HG03095 (cell line): ENCODE measurements around the gene NLK.

ENCODE experiments used
- ATAC-seq: cut with Tn5 transposase; IDR thresholded peaks from one replicate; pipeline ENCODE4 v1.9.1; 2021; ENCODE audit warnings: moderate library complexity; ENCODE audit not compliant: unreplicated experiment

Gene NLK

GRCh38 chr17:28039251-28039650 is 3.2 kb upstream of the NLK start:
- no peak for ATAC-seq

DNA sequence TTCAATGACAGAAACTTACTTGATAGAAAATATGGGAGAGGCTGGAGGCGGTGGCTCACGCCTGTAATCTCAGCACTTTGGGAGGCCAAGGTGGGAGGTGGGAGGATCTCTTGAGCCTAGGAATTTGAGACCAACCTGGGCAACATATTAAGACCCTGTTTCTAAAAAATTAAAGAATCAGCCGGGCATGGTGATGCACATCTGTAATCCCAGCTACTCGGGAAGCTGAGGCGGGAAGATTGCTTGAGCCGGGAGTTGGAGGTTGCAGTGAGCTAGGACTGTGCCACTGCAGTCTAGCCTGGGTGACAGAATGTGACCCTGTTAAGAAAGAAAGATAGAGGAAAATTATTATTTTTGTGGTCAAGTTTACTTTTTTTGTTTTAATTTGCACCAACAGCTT is 2.1 kb upstream of the NLK start:
- no peak for ATAC-seq

GRCh38 chr17:28041068-28041843 is 1.2 kb upstream of the NLK start:
- peak; percentile 84 for ATAC-seq

DNA sequence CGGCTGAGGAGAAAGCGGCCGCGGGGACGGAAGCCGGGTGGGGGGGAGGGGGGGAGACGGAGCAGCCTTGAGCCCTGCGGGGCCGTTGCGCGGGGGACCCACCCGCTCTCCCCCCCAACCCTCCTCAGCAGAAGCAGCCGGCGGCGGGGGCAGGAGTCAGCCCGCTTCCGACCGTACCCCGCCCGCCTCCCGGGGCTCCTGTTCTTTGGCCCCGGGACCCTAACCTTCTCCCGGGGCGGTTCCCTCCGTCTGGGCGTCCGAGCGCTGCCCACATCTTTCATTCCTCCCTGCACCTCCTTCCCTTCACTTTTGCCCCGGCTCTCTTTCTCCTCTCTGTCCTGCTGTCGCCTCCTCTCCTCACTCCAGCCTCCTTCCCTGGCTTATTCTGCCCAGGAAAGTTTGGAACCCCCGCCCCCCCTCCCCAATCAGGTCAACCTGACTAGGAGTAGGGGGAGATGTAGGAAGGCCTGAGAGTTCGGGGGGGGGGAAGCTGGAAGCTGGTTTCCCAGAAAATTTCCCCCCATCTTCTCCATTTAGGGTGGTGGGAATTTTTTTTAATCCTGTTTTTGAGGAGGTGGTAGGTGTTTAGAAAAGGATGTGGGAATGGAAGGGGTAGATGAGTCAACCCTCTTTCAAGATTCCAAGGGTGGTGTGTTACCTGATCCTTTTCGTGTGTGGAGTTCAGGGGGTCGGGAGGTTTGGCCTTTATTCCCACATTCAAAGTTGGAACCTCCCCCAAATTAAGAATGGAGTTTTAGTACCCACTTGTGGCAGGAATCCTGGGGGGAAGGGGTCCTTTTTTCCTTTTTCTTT is 427 bp upstream of the NLK start:
- peak; percentile 6 for ATAC-seq

DNA sequence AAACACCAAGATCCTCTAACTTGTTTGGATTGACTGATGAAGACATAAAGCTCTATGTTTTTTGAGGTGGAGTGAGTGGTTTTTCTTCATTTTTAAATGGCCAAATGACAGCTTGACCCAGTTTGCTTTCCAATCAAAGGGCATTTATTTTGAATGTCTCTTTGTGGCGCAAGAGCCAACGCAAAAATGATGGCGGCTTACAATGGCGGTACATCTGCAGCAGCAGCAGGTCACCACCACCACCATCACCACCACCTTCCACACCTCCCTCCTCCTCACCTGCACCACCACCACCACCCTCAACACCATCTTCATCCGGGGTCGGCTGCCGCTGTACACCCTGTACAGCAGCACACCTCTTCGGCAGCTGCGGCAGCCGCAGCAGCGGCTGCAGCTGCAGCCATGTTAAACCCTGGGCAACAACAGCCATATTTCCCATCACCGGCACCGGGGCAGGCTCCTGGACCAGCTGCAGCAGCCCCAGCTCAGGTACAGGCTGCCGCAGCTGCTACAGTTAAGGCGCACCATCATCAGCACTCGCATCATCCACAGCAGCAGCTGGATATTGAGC is 329 bp downstream of the NLK start:
- no peak for ATAC-seq

DNA sequence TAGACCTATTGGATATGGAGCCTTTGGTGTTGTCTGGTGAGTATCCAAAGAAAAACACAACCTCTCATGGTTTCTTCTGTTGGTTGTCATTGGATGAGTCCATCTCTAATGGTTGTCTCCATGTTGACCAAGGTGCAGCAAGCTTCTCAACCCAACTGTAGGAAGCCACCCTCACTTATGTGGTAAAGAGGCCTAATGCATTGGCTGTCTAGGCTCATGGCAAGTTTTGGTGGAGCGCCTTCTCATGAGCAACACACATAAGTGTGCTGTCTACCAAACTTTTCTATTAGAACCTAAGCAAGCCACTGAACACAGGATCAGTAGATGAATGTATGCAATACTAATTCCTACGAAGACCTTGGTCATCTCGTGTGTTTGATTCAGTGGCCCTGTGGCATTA is 819 bp downstream of the NLK start:
- ATAC-seq: no peak

- no peak for ATAC-seq
These were observed 1.3 kb downstream of the NLK start for GRCh38 chr17:28043741-28044140.

DNA sequence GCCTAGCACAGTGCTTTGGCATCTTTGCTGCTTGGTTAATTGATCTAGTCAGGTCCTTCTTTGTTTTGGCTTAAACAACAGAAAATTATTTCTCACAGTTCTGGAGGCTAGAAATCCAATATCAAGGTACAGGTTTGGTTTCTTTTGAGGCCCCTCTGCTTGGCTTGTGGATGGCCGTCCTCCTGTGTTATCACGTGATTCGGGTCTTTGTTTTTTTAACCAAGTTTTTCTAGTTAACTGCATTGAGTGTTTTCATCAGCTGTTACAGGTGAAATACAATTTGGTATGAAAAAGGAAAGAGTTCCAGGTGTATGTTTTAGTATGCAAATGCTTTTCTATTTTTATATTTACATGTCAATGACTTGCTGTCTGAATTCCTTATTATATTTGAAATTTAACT is 2.8 kb downstream of the NLK start:
- no peak for ATAC-seq

- ATAC-seq: no peak
These were observed 3.8 kb downstream of the NLK start for GRCh38 chr17:28046034-28046825.

- ATAC-seq: no peak
These were observed 5.3 kb downstream of the NLK start for GRCh38 chr17:28047806-28048205.

DNA sequence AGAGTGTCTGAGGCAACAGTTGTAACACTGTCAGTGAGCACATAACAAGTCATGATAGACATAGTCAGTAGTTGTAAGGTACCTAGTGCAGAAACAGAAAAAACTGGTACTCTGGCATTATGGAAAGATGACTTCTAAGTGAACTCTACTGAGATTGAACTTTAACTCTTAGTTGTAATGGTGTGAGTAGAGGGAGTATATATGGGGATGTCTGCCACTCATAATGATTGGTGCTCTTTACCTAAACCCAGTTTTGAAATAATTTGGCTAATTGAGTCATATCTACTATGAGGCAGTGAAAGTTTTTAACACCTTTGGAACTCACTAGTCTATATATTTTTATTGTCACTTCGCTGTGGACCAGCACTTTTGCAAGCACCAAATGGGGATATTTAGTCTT is 6.6 kb downstream of the NLK start:
- no peak for ATAC-seq

GRCh38 chr17:28053044-28053670 is 10.7 kb downstream of the NLK start:
- ATAC-seq: no peak

DNA sequence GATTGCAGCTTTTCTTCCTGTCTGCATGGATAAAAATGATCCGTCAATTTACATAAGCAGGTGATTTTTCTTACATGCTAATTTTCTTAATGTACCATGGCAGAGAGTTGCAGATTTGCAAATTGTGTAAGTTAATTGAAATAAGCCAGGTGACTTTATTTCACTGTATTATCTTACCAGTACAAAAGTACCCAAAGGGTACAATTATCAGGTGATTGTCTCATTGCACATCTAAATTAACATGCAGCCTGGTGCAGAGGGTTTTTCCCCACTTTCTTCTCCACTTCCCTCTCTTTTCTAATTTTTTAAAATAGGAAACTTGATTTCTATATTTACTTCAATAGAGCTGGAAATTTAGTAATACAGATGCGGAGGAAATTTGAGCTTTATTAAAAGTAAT is 11.2 kb downstream of the NLK start:
- ATAC-seq: no peak

DNA sequence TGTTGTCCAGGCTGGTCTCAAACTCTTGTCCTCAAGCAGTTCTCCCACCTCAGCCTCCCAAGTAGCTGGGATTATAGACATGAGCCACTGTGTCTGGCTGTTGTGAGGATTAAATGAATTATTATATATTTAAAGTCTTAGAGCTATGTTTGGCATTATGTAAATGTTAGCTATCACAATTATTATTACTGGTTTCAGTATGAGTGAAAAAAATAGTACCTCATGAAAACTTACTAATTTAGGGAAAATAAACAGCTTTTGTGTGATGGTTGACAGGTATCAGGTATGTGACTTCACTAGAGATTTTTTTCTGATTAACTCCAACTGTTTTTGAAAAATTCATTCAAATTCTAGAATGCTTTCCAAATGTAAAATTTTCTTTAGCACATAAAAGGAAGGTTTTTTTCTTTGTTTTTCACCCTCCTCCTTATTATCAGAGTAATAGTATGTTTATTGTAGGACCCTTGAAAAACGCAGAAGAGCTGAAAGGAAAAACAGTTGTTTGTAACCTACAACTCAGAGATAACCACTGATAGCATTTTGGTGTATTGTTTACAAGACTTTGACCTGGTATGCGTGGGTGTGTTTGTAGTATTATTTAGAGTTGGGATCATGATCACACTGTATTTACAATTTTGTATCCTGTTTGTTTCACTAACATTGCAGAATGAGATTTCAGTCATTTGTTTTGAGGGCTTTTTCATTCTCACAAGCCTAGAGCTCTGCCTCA is 13.2 kb downstream of the NLK start:
- ATAC-seq: no peak

GRCh38 chr17:28056276-28056620 is 13.8 kb downstream of the NLK start:
- ATAC-seq: no peak

DNA sequence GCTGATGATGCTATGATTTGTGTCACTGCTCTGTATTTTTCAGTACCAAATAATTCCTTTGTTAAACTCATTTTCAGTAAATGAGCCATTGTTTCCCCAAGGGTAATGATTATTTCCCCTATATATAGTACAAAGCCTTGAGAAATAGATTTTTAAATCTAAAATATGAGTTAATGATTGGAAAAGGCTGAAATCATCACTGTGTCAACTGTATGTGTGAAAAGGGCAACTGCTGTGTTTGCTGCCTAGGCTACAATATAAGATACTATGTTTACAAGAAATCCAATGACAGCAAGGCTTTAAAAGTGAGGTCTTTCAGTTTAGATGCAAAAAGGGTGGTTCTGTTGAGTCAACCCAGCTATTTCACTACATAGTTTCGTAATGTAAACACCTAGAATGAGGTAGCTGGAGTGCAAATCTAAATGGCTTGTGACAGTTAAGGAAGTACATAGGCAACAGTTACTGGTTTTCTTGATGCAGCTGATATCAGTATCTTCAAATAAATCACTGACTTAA is 15.3 kb downstream of the NLK start:
- peak; percentile 77 for ATAC-seq

DNA sequence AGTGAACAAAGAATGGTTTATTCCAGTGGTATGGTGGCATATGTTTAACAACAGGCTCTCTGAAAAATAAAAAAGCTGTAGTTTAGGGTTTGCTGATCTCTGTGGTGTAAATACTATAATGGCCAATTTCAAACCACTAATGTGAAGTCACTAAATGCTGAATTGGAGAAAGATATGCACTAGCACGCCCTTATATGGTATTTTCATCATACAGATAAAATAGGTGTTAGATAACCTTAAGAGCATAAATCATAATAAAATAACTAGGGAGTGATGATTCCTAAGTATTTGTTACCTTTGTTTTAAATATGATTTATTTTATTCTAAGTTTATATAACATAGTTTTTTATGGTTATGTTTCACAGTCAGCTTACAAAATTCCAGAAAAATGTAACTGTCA is 17.2 kb downstream of the NLK start:
- no peak for ATAC-seq

- ATAC-seq: no peak
These were observed 23.2 kb downstream of the NLK start for GRCh38 chr17:28065706-28066105.

DNA sequence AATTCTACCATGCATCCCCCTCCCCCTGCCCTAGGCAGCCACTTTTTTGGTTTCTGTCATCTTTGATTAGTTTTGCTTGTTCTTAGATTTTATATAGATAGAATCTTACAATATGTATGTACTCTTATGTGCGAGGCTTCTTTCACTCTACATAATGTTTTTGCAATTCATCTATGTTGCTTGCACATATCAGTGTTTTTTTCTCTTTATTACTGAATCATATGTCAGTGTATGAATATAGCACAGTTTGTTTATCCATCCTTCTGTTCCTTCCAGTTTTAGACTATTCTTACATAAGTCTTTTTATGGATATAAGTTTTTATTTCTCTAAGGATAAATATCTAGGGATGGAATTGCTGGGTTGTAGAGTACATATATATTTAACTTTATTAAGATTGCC is 26.6 kb downstream of the NLK start:
- ATAC-seq: no peak

GRCh38 chr17:28071179-28071578 is 28.7 kb downstream of the NLK start:
- no peak for ATAC-seq
